Endodermal cell (in vitro differentiated cells): ENCODE measurements around the gene DEDD2. TPM values are rescaled to one million over a fixed set of nuclear protein-coding genes. Genes with fewer than 3 reads are reported as not detected.

Experiments
- DNase-seq: peaks from one replicate; pipeline ENCODE4 v3.0.0-alpha.2; 2017
- H3K27ac ChIP-seq: 2 replicates; pipeline ENCODE4 v1.5.1; 2013; ENCODE audit warnings: mild to moderate bottlenecking, low read depth, low read length, moderate library complexity
- H3K27me3 ChIP-seq: 2 replicates; pipeline ENCODE4 v1.6.1; 2013; ENCODE audit warnings: mild to moderate bottlenecking, low read length, moderate library complexity; ENCODE audit not compliant: insufficient read depth, control insufficient read depth, poor library complexity, severe bottlenecking
- H3K36me3 ChIP-seq: 2 replicates; pipeline ENCODE4 v1.7.0; 2013; ENCODE audit warnings: mild to moderate bottlenecking, low read length, moderate library complexity; ENCODE audit not compliant: control insufficient read depth, insufficient read depth
- H3K4me1 ChIP-seq: one replicate; pipeline ENCODE4 v1.7.0; 2013; ENCODE audit warnings: low read length; ENCODE audit not compliant: control insufficient read depth, insufficient read depth
- H3K4me3 ChIP-seq: 2 replicates; pipeline ENCODE4 v1.5.1; 2013; ENCODE audit warnings: mild to moderate bottlenecking, low read length, moderate library complexity
- H3K9ac ChIP-seq: 2 replicates; pipeline ENCODE4 v1.6.1; 2013; ENCODE audit warnings: mild to moderate bottlenecking, low read length, moderate library complexity; ENCODE audit not compliant: poor library complexity, severe bottlenecking; ENCODE audit errors: extremely low read depth
- H3K9me3 ChIP-seq: 2 replicates; pipeline ENCODE4 v1.6.1; 2013; ENCODE audit warnings: mild to moderate bottlenecking, low read length, moderate library complexity; ENCODE audit not compliant: control insufficient read depth
- H3K27ac Mint-ChIP-seq: 2 replicates; pipeline ENCODE4 v1.8.0; 2020; ENCODE audit warnings: mixed read lengths
- H3K27me3 Mint-ChIP-seq: 2 replicates; pipeline ENCODE4 v1.8.0; 2021; ENCODE audit warnings: mild to moderate bottlenecking, mixed read lengths; ENCODE audit not compliant: insufficient read depth
- H3K36me3 Mint-ChIP-seq: 2 replicates; pipeline ENCODE4 v1.8.0; 2020; ENCODE audit warnings: low read depth, mixed read lengths
- H3K4me1 Mint-ChIP-seq: 2 replicates; pipeline ENCODE4 v1.8.0; 2020; ENCODE audit warnings: mixed read lengths
- H3K4me3 Mint-ChIP-seq: 2 replicates; pipeline ENCODE4 v1.8.0; 2020; ENCODE audit warnings: mild to moderate bottlenecking, moderate library complexity, mixed read lengths
- H3K9me3 Mint-ChIP-seq: 2 replicates; pipeline ENCODE4 v1.8.0; 2020; ENCODE audit warnings: mild to moderate bottlenecking, mixed read lengths
- WGBS, 2 experiments: methylation state at CpG; one replicate each; pipeline versions ENCODE4 v1.1.5 to v1.1.7; 2013; ENCODE audit warnings: missing lambda C conversion rate in 2 of 2, mixed read lengths in 1 of 2; ENCODE audit not compliant: insufficient coverage in 1 of 2, insufficient read length in 1 of 2; 5-methylcytosine and 5-hydroxymethylcytosine counted together
- total RNA-seq, 2 donors: library from RNA; stranded (reverse); fragmentation: NEBNext Ultra II Directional in 1 of 2; extraction: Animal tissue kit (Norgen Biotek cat#: 25700) in 1 of 2; gene quantifications; 2 replicates in 1 of 2; 3 replicates in 1 of 2; pipeline ENCODE4 v1.2.1, GENCODE V29; 2021
- TF ChIP-seq, protein P1 (sequence below): fragments of 200-600 bp; sonication (generic); conservative IDR thresholded peaks from 2 replicates; pipeline ENCODE4 v1.5.0; 2021; ENCODE audit warnings: antibody characterized with exemption, mild to moderate bottlenecking

DEDD2 gene
- total RNA-seq, 2 donors from 2014 or later = 25.8 to 28.0 TPM

DNA sequence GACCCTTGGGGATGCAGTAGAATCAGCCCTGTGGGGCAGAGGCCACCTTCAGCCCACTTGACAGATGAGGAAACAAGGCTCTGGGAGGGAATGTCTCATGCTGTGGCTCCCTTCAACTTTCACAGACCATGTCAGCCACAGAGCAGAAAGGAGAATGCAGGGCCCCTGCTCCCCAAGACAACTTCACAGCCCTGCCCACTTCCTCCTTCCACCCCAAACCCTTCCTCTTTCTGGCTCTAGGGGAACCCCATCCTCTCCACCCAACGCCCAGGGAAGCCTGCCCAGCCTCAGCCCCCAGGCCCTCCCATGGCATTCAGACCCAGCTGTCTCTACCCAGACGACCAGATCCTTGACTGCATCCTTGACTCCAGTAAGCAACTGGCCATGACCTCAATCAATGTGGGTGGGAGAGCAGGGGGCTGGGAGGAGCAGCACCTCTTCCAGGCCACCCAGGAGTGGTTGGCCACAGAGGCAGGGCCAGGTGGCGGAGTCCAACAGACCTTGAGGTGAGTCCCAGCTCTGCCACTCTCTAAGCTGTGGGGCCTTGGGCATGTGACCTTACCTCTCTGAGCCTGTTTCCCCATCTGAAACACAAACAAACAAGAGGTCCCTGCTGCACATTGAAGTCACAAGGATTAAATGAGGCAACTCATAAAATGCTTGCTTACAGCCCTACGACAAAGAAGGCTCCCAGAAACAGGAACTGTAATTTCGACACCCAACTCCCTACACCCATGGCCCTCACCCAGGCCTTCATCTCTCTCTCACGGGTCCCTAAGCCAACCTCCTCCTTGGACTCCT is 15.8 kb downstream of the DEDD2 start:
- Mint-ChIP-seq H3K27me3 (no peaks in the 10 kb centered on the region), H3K9me3 (no peaks in the 10 kb centered on the region), H3K4me3 (no peak overlapping the region), H3K36me3 (peaks cover 81% of the 10 kb centered on the region), H3K4me1 (peaks cover 1% of the 10 kb centered on the region), H3K27ac (peak overlapping the region; percentile 48)
- DNase-seq = no peak
- no peaks in the 10 kb centered on the region for H3K9me3 ChIP-seq
- no peak overlapping the region for H3K9ac ChIP-seq
- 90 to 97% methylated on average over 5 to 6 of the region's 6 CpGs for WGBS, 2 experiments
- TF ChIP-seq, protein P1, sequence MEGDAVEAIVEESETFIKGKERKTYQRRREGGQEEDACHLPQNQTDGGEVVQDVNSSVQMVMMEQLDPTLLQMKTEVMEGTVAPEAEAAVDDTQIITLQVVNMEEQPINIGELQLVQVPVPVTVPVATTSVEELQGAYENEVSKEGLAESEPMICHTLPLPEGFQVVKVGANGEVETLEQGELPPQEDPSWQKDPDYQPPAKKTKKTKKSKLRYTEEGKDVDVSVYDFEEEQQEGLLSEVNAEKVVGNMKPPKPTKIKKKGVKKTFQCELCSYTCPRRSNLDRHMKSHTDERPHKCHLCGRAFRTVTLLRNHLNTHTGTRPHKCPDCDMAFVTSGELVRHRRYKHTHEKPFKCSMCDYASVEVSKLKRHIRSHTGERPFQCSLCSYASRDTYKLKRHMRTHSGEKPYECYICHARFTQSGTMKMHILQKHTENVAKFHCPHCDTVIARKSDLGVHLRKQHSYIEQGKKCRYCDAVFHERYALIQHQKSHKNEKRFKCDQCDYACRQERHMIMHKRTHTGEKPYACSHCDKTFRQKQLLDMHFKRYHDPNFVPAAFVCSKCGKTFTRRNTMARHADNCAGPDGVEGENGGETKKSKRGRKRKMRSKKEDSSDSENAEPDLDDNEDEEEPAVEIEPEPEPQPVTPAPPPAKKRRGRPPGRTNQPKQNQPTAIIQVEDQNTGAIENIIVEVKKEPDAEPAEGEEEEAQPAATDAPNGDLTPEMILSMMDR = no peak
- no peaks in the 10 kb centered on the region for H3K4me1 ChIP-seq
- H3K36me3 ChIP-seq = peaks cover 51% of the 10 kb centered on the region
- H3K4me3 ChIP-seq = no peak overlapping the region
- H3K27ac ChIP-seq = no peak overlapping the region
- no peaks in the 10 kb centered on the region for H3K27me3 ChIP-seq

DNA sequence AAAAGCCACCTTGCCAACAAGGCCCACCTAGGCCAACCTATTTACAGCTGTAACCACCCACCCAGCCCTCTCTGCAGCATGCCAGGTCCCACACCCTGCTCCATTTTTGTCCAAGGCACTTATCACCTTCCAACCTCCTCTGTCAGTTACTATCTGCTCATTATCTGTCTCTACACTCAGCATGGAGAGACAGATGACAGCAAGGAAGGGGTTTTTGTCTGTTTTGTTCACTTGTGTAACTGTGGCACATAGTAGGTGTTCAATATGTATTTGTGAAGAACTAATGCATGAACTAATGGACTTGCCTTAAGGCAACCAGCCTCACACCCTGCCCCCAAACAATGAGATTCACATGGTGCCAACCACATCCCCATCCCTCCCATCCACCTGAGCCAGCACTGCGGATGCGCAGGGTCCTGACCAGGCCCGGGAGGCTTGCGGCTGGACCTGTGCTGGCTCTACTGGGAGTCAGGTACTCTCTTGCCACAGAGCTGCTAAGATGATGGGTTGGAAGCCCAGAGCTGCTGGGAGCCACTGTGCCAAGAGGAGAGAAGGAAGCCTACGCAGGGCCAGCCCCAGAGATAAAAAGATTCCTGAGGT is 17.3 kb downstream of the DEDD2 start:
- Histone ChIP-seq H3K27me3 (no peaks in the 10 kb centered on the region), H3K4me1 (no peaks in the 10 kb centered on the region), H3K9me3 (no peaks in the 10 kb centered on the region), H3K9ac (no peak overlapping the region), H3K36me3 (peaks cover 49% of the 10 kb centered on the region), H3K4me3 (no peak overlapping the region), H3K27ac (no peak overlapping the region)
- Mint-ChIP-seq H3K27ac (peak overlapping the region; percentile 52), H3K4me3 (no peak overlapping the region), H3K27me3 (peaks cover 6% of the 10 kb centered on the region), H3K9me3 (no peaks in the 10 kb centered on the region), H3K4me1 (peaks cover 1% of the 10 kb centered on the region), H3K36me3 (peaks cover 80% of the 10 kb centered on the region)
- no peak for DNase-seq
- TF ChIP-seq, protein P1 = no peak
- 81 to 96% methylated on average over 3 to 5 of the region's 5 CpGs for WGBS, 2 experiments

DNA sequence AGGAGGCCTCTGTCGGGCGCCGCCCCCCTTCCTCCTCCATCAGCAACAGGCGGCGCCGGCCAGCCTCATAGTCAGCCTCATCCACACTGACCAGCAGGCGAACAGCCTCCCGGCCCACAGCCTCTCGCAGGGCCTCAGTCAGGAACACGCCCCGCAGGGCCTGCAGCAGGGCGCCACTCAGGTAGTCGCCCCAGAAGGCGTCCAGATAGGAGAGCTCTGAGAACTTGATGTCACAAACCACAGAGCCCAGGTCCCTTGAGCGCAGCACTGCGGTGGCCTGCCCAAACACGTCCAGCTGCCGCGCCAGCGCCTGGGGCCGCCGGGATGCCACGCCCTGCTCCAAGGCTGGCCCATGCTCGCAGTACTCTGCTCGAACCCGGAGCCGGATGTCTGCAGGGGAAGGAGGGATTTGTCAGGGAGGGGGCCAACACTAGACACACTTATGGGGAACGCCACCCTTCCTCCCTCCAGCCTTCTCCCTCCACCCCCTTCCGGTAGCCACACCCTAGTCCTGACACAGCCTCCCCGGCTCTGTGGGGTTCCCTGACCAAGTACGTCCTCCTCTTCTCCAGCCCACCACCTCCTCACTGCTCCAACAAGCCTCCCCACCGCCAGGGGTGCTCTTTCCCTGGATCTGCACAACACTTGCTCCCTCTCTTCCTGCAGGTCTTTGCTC is 17.9 kb downstream of the DEDD2 start:
- Mint-ChIP-seq H3K27ac (peak overlapping the region; percentile 52), H3K4me3 (no peak overlapping the region), H3K36me3 (peaks cover 74% of the 10 kb centered on the region), H3K9me3 (no peaks in the 10 kb centered on the region), H3K4me1 (no peaks in the 10 kb centered on the region), H3K27me3 (peaks cover 6% of the 10 kb centered on the region)
- H3K27me3 ChIP-seq = no peaks in the 10 kb centered on the region
- DNase-seq = peak; percentile 86
- no peak overlapping the region for H3K4me3 ChIP-seq
- H3K27ac ChIP-seq = no peak overlapping the region
- 90 to 94% methylated on average over 23 to 32 of the region's 32 CpGs for WGBS, 2 experiments
- H3K36me3 ChIP-seq = peaks cover 44% of the 10 kb centered on the region
- no peaks in the 10 kb centered on the region for H3K9me3 ChIP-seq
- H3K9ac ChIP-seq = no peak overlapping the region
- TF ChIP-seq, protein P1 = no peak
- no peaks in the 10 kb centered on the region for H3K4me1 ChIP-seq
